CD4-positive, alpha-beta T cell treated with Interleukin-1 beta for 1 hour (primary cell): ENCODE data around the gene EIF4E3.

Experiments
- DNase-seq, 2 donors: peaks; one replicate each; pipeline ENCODE4 v3.0.0-alpha.2; 2020 to 2022

EIF4E3 gene

GRCh38 chr3:71688121-71688520 lies 37.1 kb downstream of the EIF4E3 start:
- no peak for DNase-seq

GRCh38 chr3:71685686-71686085 lies 39.5 kb downstream of the EIF4E3 start:
- no peak for DNase-seq

- no peak for DNase-seq
Measured at GRCh38 chr3:71684757-71685386, 40.3 kb downstream of the EIF4E3 start.

GRCh38 chr3:71684046-71684756 lies 41.0 kb downstream of the EIF4E3 start:
- DNase-seq = no peak

GRCh38 chr3:71681224-71681668 lies 44.0 kb downstream of the EIF4E3 start:
- DNase-seq = peak; percentile 16 to 26

- DNase-seq = no peak
Measured at GRCh38 chr3:71680603-71681002, 44.6 kb downstream of the EIF4E3 start.

GRCh38 chr3:71676931-71677330 lies 48.3 kb downstream of the EIF4E3 start:
- no peak for DNase-seq

GRCh38 chr3:71673486-71673885 lies 51.7 kb downstream of the EIF4E3 start:
- no peak for DNase-seq

GRCh38 chr3:71672807-71673206 lies 52.4 kb downstream of the EIF4E3 start:
- DNase-seq = no peak

GRCh38 chr3:71672340-71672739 lies 52.9 kb downstream of the EIF4E3 start:
- no peak for DNase-seq

- no peak for DNase-seq
Measured at GRCh38 chr3:71671216-71671845, 53.9 kb downstream of the EIF4E3 start.

- DNase-seq = no peak
Measured at GRCh38 chr3:71662568-71662967, 62.6 kb downstream of the EIF4E3 start.

GRCh38 chr3:71662056-71662455 lies 63.1 kb downstream of the EIF4E3 start:
- no peak for DNase-seq

GRCh38 chr3:71659864-71660591 lies 65.2 kb downstream of the EIF4E3 start:
- DNase-seq = no peak

GRCh38 chr3:71657831-71658530 lies 67.2 kb downstream of the EIF4E3 start:
- DNase-seq = no peak

GRCh38 chr3:71655061-71655460 lies 70.1 kb downstream of the EIF4E3 start:
- DNase-seq = no peak

- DNase-seq = no peak
Measured at GRCh38 chr3:71653414-71653807, 71.8 kb downstream of the EIF4E3 start.

GRCh38 chr3:71652781-71653413 lies 72.3 kb downstream of the EIF4E3 start:
- peak in 1 of 2 donors; percentile 14 for DNase-seq

- no peak for DNase-seq
Measured at GRCh38 chr3:71651625-71652024, 73.6 kb downstream of the EIF4E3 start.

- DNase-seq = no peak
Measured at GRCh38 chr3:71650372-71650771, 74.8 kb downstream of the EIF4E3 start.

GRCh38 chr3:71649757-71650156 lies 75.4 kb downstream of the EIF4E3 start:
- no peak for DNase-seq

- DNase-seq = no peak
Measured at GRCh38 chr3:71647751-71648150, 77.5 kb downstream of the EIF4E3 start.
